ENCODE data around the gene PHACTR3. TPM values are rescaled to one million over a fixed set of nuclear protein-coding genes. Genes with fewer than 3 reads are reported as not detected.

PHACTR3 gene
- total and polyA plus RNA-seq, 2 donors (not counting 3 experiments of a cell fraction or from before 2014, with no cell fraction given) = not detected

DNA sequence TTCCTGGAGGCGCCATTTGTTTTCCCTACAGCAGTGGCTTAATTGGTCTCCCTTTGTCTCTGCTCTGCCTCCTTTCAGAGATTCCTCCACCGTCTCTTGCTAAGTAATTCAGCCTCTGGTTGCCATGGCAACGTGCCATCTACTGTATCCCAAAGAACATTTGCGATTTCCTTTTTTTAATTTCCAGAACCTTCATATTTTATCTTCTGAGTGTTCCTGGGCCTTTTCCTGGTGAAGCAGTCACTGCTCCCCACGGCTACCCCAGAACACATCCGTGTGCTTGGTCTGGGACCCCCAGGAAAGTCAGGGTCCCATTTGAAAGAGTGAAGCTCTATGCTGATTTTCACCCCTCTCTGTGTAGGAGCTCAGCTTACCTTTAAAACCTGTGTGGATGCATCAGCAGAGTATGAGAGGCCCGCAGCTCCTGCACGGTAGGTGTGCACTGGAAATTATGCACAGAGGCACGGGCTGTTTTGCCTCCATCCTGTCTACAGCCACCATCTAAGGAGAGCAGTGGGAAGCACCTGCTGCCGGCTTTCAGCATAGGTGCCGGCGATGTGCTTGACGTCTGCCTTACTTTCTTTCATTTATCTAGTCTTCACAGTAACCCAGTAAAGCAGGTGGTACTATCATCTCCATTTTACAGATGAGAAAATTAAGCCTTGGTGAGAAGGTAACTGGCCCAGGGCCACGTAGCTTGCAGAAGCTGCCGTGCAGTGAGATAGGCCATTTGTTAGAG is 206.3 kb downstream of the PHACTR3 start:
- no peak overlapping the region for H3K4me2 ChIP-seq (ENCODE audit: insufficient read depth, low read length)
- H3K4me3 ChIP-seq (replicated peaks in 1 of 3; ENCODE audit: insufficient read depth in 1 of 3, low read depth in 1 of 3, low read length in 3 of 3) = no peak overlapping the region
- H3K27ac ChIP-seq (ENCODE audit: insufficient read depth, low read depth, low read length) = no peak overlapping the region
- H3K9ac ChIP-seq (replicated peaks; ENCODE audit: extremely low read depth, insufficient read depth, low read length) = no peak overlapping the region
- no peak for FAIRE-seq
- H3K4me1 ChIP-seq (ENCODE audit: control insufficient read depth, extremely low read depth, insufficient read depth, low read length) = no peaks in the 10 kb centered on the region
- intact Hi-C loops (cut with micrococcal nuclease) = no loop called here
- ChIA-PET CTCF (no interaction called here), POLR2A (no interaction called here)
- no peak for DNase-seq (ENCODE audit: low read depth, low spot score)
- no peak overlapping the region for H2AFZ ChIP-seq (ENCODE audit: low read depth, low read length)
- no peaks in the 10 kb centered on the region for H3K27me3 ChIP-seq (ENCODE audit: control insufficient read depth in 2 of 2, insufficient read depth in 2 of 2, low read length in 2 of 2)
- no peaks in the 10 kb centered on the region for H3K9me1 ChIP-seq (replicated peaks; ENCODE audit: control insufficient read depth, extremely low read depth, insufficient read depth, low read length)
- dilution Hi-C loops (cut with MboI; ENCODE audit: extremely low pct_ligation_motif_present, low sequenced_read_pairs) = no loop called here
- BruUV-seq (replicated peaks) = no TSS peak
- TF ChIP-seq, protein P1, sequence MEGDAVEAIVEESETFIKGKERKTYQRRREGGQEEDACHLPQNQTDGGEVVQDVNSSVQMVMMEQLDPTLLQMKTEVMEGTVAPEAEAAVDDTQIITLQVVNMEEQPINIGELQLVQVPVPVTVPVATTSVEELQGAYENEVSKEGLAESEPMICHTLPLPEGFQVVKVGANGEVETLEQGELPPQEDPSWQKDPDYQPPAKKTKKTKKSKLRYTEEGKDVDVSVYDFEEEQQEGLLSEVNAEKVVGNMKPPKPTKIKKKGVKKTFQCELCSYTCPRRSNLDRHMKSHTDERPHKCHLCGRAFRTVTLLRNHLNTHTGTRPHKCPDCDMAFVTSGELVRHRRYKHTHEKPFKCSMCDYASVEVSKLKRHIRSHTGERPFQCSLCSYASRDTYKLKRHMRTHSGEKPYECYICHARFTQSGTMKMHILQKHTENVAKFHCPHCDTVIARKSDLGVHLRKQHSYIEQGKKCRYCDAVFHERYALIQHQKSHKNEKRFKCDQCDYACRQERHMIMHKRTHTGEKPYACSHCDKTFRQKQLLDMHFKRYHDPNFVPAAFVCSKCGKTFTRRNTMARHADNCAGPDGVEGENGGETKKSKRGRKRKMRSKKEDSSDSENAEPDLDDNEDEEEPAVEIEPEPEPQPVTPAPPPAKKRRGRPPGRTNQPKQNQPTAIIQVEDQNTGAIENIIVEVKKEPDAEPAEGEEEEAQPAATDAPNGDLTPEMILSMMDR (IDR thresholded peaks at IDR 0.05; ENCODE audit: extremely low read depth in 1 of 2, insufficient read depth in 1 of 2, low read depth in 1 of 2, low read length in 2 of 2) = no peak
- TF ChIP-seq, protein P2, sequence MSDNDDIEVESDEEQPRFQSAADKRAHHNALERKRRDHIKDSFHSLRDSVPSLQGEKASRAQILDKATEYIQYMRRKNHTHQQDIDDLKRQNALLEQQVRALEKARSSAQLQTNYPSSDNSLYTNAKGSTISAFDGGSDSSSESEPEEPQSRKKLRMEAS (IDR thresholded peaks at IDR 0.05; ENCODE audit: insufficient read depth, insufficient read length) = no peak
- TF ChIP-seq EZH2 (IDR thresholded peaks at IDR 0.05; ENCODE audit: borderline replicate concordance, low read depth, low read length, severe bottlenecking) = no peak
- no peaks in the 10 kb centered on the region for H4K20me1 ChIP-seq (replicated peaks; ENCODE audit: control insufficient read depth, extremely low read depth, insufficient read depth, low read length)
- H3K79me2 ChIP-seq (ENCODE audit: control insufficient read depth, insufficient read depth, low read length) = no peaks in the 10 kb centered on the region
- H3K36me3 ChIP-seq (ENCODE audit: control insufficient read depth in 2 of 2, extremely low read depth in 1 of 2, insufficient read depth in 2 of 2, low read length in 2 of 2) = no peaks in the 10 kb centered on the region
- no peaks in the 10 kb centered on the region for H3K9me3 ChIP-seq (replicated peaks; ENCODE audit: control insufficient read depth, insufficient read depth, low read length)

DNA sequence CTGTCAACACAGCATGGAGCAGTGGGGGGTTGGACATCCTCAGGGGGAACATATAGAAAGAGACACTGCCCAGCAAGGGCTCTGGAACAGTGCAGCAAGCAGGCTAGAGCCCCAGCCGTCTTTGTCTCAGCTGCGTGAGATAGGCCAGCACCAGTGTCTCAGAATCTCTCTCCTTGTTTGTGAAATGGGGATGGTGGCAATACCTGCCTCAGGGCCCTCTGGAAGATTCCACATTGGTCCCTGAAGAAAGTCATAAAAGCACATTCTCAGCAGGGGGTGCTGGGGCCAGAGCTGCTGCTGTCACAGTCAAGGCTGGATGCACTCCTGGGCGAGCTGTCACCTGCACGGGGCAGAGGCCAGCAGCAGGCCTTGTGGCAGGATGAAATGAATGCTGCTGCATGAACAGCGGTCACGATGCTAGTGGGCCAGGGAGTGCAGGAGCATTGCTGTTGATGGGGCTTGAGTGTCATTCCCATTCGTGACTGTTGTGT is 207.4 kb downstream of the PHACTR3 start:
- CTCF ChIA-PET = no interaction called here
- BruUV-seq (replicated peaks) = no TSS peak

More for the DNA sequence above, 207.4 kb downstream of the PHACTR3 start:
- intact Hi-C loops (cut with micrococcal nuclease) (no loop called here), dilution Hi-C loops (cut with MboI; ENCODE audit: extremely low pct_ligation_motif_present, low sequenced_read_pairs) (no loop called here)
- Histone ChIP-seq H3K27ac (ENCODE audit: insufficient read depth, low read depth, low read length) (no peak overlapping the region), H3K4me3 (replicated peaks in 1 of 3; ENCODE audit: insufficient read depth in 1 of 3, low read depth in 1 of 3, low read length in 3 of 3) (no peak overlapping the region), H3K4me2 (ENCODE audit: insufficient read depth, low read length) (no peak overlapping the region), H3K79me2 (ENCODE audit: control insufficient read depth, insufficient read depth, low read length) (no peaks in the 10 kb centered on the region), H3K36me3 (ENCODE audit: control insufficient read depth in 2 of 2, extremely low read depth in 1 of 2, insufficient read depth in 2 of 2, low read length in 2 of 2) (no peaks in the 10 kb centered on the region), H3K27me3 (ENCODE audit: control insufficient read depth in 2 of 2, insufficient read depth in 2 of 2, low read length in 2 of 2) (no peaks in the 10 kb centered on the region), H2AFZ (ENCODE audit: low read depth, low read length) (no peak overlapping the region), H3K4me1 (ENCODE audit: control insufficient read depth, extremely low read depth, insufficient read depth, low read length) (no peaks in the 10 kb centered on the region), H3K9ac (replicated peaks; ENCODE audit: extremely low read depth, insufficient read depth, low read length) (no peak overlapping the region), H3K9me1 (replicated peaks; ENCODE audit: control insufficient read depth, extremely low read depth, insufficient read depth, low read length) (no peaks in the 10 kb centered on the region), H4K20me1 (replicated peaks; ENCODE audit: control insufficient read depth, extremely low read depth, insufficient read depth, low read length) (no peaks in the 10 kb centered on the region), H3K9me3 (replicated peaks; ENCODE audit: control insufficient read depth, insufficient read depth, low read length) (no peaks in the 10 kb centered on the region)
- POLR2A ChIA-PET = no interaction called here
- FAIRE-seq = no peak
- TF ChIP-seq MYC (IDR thresholded peaks at IDR 0.05; ENCODE audit: low read depth, low read length) = no peak
- no peak for TF ChIP-seq EZH2 (IDR thresholded peaks at IDR 0.05; ENCODE audit: borderline replicate concordance, low read depth, low read length, severe bottlenecking)
- TF ChIP-seq, protein P1 (IDR thresholded peaks at IDR 0.05; ENCODE audit: extremely low read depth in 1 of 2, insufficient read depth in 1 of 2, low read depth in 1 of 2, low read length in 2 of 2) = no peak
- TF ChIP-seq GATA2 (IDR thresholded peaks at IDR 0.05; ENCODE audit: insufficient read depth, insufficient read length, low read depth, low read length) = no peak
- no peak for TF ChIP-seq POLR2AphosphoS5 (IDR thresholded peaks at IDR 0.05; ENCODE audit: insufficient read depth, low read depth, low read length)
- no peak for TF ChIP-seq POLR2A (IDR thresholded peaks at IDR 0.05; ENCODE audit: low read depth, low read length)
- TF ChIP-seq, protein P2 (IDR thresholded peaks at IDR 0.05; ENCODE audit: insufficient read depth, insufficient read length) = no peak
- no peak for TF ChIP-seq FOS (IDR thresholded peaks at IDR 0.05; ENCODE audit: borderline replicate concordance, insufficient read depth, low read length)
- no peak for DNase-seq (ENCODE audit: low read depth, low spot score)
